ENCODE results near the gene SYT5.
A peak's percentile ranks its signal among the peaks of the same experiment; 100 is the strongest.
"Not testable (repeated sequence)": the region's sequence is repeated elsewhere in the genome, so short reads cannot be mapped to it uniquely, and the experiment has no call there.

Gene SYT5

DNA sequence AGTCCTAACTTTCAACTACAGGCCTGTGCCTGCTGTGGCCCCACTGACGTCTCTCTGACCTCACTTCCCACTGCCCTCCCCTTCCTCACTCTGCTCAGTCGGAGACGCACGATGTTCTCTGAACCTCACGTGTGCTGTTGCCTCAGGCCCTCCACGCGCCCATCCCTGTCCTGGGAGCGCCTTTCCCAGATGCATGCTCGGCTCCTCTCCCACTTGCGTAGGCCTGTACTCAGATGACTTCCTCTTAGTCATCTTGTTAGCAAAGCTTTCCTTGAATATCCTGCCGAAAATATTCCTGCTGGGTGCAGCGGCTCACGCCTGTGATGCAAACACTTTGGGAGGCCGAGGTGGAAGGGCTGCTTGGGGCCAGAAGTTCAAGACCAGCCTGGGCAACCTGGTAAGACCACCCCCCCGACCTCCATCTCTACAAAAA is 9.3 kb upstream of the SYT5 start:
- no peak for DNase-seq (ENCODE audit: low spot score)
- Mint-ChIP-seq H3K27ac (no peak overlapping the region), H3K9me3 (no peaks in the 10 kb centered on the region), H3K36me3 (ENCODE audit: low read depth) (no peaks in the 10 kb centered on the region), H3K4me1 (ENCODE audit: low read depth) (peaks cover 6% of the 10 kb centered on the region), H3K27me3 (ENCODE audit: low read depth) (no peaks in the 10 kb centered on the region), H3K4me3 (no peak overlapping the region)

DNA sequence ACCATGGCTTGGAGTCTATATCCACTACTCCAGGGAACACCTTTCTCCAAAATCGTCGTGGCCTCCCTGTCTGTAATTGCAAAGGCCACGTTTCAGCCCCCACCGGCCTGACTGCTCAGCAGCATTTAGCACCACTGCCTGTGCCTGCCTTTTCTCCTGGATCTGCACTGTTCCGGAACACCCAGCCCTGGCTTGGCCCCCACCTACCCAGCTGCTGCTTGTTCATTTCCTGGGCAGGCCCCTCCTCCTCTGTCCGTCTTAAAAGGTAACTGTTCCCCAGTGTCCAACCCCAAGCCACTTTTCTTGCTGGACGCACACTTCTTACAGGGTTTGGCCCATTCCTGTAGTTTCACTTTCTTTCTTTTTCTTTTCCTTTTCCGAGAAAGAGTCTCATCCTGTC is 8.5 kb upstream of the SYT5 start:
- peaks cover 6% of the 10 kb centered on the region for H3K4me1 Mint-ChIP-seq (ENCODE audit: low read depth)
- H3K4me3 Mint-ChIP-seq = peak overlapping the region; percentile 45
- no peaks in the 10 kb centered on the region for H3K27me3 Mint-ChIP-seq (ENCODE audit: low read depth)
- no peak overlapping the region for H3K27ac Mint-ChIP-seq
- no peaks in the 10 kb centered on the region for H3K36me3 Mint-ChIP-seq (ENCODE audit: low read depth)
- H3K9me3 Mint-ChIP-seq = no peaks in the 10 kb centered on the region
- no peak for DNase-seq (ENCODE audit: low spot score)

DNA sequence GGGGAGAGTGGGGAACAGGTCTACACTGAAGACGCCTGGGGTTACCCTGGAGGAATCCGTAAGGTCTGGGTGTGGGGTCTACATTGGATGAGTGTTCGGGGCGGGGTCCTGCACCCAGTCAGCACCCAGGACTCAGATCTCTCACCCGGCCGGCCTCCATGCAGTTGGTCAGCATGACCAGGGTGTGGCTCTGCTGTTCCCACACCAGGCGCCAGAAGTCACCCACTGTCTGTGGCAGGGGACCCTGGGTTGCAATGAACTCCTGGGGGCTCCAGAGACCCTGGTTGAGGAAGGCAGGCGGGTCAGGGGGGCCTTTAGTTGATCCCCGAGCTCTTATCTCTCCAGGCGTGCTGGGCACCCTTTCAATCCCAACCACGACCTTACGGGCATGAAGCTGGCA is 6.0 kb upstream of the SYT5 start:
- H3K4me1 Mint-ChIP-seq (ENCODE audit: low read depth) = peaks cover 6% of the 10 kb centered on the region
- peaks cover under 1% of the 10 kb centered on the region for H3K27me3 Mint-ChIP-seq (ENCODE audit: low read depth)
- no peak for DNase-seq (ENCODE audit: low spot score)
- H3K36me3 Mint-ChIP-seq (ENCODE audit: low read depth) = no peaks in the 10 kb centered on the region
- H3K9me3 Mint-ChIP-seq = no peaks in the 10 kb centered on the region
- H3K27ac Mint-ChIP-seq = no peak overlapping the region
- H3K4me3 Mint-ChIP-seq = no peak overlapping the region

DNA sequence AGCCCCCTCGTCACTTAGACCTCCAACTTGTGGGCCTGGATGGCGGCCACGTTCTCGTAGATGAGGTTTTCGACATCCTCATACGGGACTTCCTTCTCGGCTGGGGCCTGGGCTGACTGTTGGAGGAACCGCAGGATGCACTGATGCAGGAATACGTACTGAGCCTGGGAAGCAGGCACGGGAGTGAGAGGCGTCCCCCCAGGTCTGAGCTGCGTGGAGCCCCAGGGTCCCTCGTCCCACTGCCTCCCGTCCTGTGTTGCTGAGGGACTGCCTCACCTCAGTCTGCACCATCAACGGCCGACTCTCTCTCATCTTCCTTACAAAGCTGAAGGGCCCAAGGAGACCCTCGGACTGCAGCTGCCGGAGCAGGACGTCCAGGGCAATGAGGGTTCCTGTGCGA is 1.7 kb upstream of the SYT5 start:
- peaks cover 10% of the 10 kb centered on the region for H3K4me1 Mint-ChIP-seq (ENCODE audit: low read depth)
- H3K4me3 Mint-ChIP-seq = no peak overlapping the region
- no peaks in the 10 kb centered on the region for H3K9me3 Mint-ChIP-seq
- no peak overlapping the region for H3K27ac Mint-ChIP-seq
- DNase-seq (ENCODE audit: low spot score) = no peak
- H3K27me3 Mint-ChIP-seq (ENCODE audit: low read depth) = peaks cover 24% of the 10 kb centered on the region
- no peaks in the 10 kb centered on the region for H3K36me3 Mint-ChIP-seq (ENCODE audit: low read depth)

DNA sequence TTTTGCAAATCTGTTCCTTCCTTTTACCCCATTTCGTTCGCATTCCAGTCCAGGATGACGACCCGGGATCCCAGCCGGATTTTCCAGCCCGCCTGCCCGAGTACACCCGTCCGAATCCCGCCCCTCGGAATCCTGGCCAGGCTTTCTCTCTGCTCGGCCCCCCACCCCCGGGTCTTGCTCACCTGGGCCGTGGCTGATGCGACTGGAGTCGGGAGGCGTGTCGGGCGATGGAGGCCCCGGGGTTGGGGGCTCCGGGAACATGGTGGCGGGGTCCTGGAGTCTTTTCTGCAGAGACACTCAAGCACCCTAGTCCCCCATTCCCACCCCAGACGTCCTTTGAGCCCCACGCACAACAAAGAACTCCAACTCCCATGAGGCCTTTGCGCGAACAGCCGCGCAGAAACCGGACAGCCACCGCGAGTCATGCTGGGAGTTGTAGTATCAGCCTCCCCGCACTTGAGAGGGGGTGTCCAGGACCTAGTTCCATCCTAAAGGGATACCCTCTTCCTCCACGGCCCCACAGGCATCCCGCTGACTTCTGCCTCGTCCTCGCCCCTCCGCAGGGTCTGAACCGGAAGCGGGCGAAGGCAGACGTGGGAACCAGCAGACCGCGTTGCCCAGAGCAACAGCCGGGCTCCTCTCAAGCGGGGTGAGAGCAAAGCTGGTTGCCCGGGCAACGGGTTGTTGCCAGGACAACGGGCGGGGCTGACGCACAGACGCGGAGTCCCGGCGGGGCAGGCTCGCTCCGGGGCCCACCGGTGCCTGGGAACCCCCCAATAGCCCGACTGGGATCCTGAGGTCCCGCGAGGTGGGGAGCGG is 1.1 kb downstream of the SYT5 start:
- Mint-ChIP-seq H3K27ac (peak overlapping the region; percentile 67), H3K4me1 (ENCODE audit: low read depth) (peaks cover 14% of the 10 kb centered on the region), H3K36me3 (ENCODE audit: low read depth) (no peaks in the 10 kb centered on the region), H3K27me3 (ENCODE audit: low read depth) (peaks cover 41% of the 10 kb centered on the region), H3K9me3 (no peaks in the 10 kb centered on the region), H3K4me3 (peak overlapping the region; percentile 77)
- peak; percentile 83 for DNase-seq (ENCODE audit: low spot score)

DNA sequence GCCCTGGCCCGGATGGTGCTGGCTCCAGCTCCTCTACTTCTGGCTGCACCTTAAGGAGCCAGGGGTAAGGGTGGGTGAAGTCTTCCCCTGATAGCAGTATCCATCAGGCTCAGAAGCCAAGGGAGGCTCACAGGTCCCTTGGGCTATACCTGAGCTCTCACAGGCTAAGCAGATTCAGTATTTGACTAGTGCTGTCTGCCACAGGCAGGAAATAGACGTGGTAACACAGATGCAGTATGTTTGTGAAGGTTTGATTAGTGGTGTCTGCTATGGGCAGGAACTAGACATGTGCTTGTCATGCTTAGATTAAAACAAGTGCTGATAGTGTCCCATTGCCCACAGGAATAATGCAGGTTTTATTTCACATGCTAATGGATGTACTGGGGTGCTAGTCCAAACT is 4.0 kb downstream of the SYT5 start:
- no peaks in the 10 kb centered on the region for H3K36me3 Mint-ChIP-seq (ENCODE audit: low read depth)
- no peak overlapping the region for H3K4me3 Mint-ChIP-seq
- H3K27ac Mint-ChIP-seq = no peak overlapping the region
- peaks cover 22% of the 10 kb centered on the region for H3K4me1 Mint-ChIP-seq (ENCODE audit: low read depth)
- DNase-seq (ENCODE audit: low spot score) = no peak
- peaks cover 69% of the 10 kb centered on the region for H3K27me3 Mint-ChIP-seq (ENCODE audit: low read depth)
- H3K9me3 Mint-ChIP-seq = no peaks in the 10 kb centered on the region

DNA sequence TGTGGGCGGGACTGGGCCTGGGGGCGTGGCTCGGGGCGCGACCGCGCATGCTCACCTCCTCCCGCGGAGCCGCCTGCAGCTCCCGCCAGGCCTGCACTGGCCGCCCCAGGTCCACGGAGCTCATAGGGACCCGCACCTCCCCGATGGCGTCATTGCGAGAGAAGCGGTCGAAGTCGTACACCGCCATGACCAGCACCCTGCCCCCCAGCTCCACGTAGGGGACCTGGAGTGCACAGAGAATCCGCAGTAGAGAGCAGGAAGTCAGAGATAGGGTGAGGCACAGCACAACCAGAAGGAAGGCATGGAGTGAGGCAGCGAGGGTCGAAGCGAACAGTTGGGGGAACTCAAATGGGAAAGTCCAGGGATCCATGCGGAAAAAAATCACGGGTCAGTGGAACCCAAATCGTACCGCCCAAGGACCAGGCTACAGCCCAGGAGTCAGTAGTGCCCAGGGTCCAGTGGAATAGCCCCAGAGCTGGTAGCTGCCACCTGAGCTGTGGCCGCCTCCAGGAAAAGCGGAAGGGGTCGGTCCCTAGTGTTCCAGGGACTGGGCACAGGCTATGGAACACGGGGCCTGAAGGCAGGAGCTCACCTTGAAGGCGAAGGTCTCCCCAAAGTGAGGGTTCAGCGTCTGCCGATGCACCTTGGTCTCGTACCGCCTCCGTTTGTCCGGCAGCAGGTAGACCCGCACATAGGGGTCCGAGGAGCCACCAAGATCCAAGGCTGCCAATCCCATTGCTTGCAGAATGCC is 4.8 kb downstream of the SYT5 start:
- H3K27ac Mint-ChIP-seq = no peak overlapping the region
- peaks cover 70% of the 10 kb centered on the region for H3K27me3 Mint-ChIP-seq (ENCODE audit: low read depth)
- no peaks in the 10 kb centered on the region for H3K36me3 Mint-ChIP-seq (ENCODE audit: low read depth)
- H3K4me3 Mint-ChIP-seq = no peak overlapping the region
- no peaks in the 10 kb centered on the region for H3K9me3 Mint-ChIP-seq
- no peak for DNase-seq (ENCODE audit: low spot score)
- peaks cover 20% of the 10 kb centered on the region for H3K4me1 Mint-ChIP-seq (ENCODE audit: low read depth)

DNA sequence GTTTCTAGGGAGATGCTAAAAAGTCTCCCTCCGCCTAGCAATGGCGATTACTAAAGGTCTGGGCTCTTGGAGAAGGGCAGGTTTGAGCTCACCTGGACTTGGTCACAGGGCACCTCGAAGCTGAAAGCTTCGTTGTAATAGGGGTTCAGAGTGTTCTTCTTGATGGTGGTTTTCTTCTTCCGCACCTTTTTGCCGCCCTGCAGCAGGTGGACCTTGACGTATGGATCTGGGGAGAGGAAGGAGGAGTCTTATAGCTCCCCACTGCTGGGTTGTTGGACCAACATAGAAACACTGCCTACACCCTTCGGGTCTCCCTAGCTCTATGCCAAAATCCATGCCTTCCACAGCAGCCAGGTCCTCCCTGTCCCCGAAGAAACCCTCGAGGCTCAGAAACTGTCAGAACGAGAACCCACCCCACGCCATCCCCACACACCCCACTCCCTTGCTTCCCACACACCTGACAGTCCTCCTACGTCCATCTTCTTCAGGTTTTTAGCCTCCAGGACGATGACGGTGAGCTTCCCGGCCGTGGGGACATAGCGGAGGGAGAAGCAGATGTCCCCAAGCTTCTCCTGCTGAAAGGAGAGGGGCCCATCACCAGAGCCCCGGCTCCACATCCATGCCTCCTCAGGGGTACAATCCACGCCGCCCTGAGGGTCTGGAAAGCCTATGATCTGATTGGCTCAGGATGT is 5.5 kb downstream of the SYT5 start:
- Mint-ChIP-seq H3K9me3 (no peaks in the 10 kb centered on the region), H3K36me3 (ENCODE audit: low read depth) (no peaks in the 10 kb centered on the region), H3K27ac (no peak overlapping the region), H3K4me3 (peak overlapping the region; percentile 73), H3K4me1 (ENCODE audit: low read depth) (peaks cover 15% of the 10 kb centered on the region), H3K27me3 (ENCODE audit: low read depth) (peaks cover 68% of the 10 kb centered on the region)
- no peak for DNase-seq (ENCODE audit: low spot score)

DNA sequence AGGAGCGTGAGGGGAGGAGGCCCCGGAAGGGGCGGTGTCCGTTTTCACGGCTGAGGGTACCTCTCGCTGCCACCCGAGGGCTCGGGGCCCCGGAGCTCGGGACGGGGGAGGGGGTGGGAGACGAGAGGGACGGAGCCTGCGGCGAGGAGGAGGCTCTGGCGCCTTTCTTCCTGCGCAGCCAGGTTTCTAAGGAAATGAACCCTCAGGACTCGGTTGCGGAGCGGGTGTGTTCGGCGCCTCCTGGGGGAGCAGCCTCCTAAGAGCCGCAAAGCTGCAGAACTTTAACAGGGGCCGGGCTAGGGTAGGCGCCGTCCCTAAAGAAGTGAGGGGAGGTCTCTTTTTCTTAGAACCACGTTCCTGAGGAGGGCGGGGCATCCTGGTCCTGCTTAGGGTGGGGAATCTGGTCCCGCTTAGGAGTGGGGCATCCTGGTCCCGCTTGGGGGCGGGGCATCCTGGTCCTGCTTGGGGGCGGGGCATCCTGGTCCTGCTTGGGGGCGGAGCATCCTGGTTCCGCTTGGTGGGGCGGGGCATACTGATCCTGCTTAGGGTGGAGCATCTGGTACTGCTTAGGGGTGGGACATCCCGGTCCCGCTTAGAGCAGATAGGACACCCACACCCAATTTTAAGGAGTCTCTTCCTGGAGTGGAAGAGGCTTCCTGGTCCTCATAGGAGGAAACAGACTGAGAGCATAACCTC is 6.2 kb downstream of the SYT5 start:
- H3K27me3 Mint-ChIP-seq (ENCODE audit: low read depth) = peaks cover 69% of the 10 kb centered on the region
- H3K4me1 Mint-ChIP-seq (ENCODE audit: low read depth) = peaks cover 14% of the 10 kb centered on the region
- H3K4me3 Mint-ChIP-seq = peak overlapping the region; percentile 73
- peak; percentile 29 for DNase-seq (ENCODE audit: low spot score)
- H3K9me3 Mint-ChIP-seq = no peaks in the 10 kb centered on the region
- no peak overlapping the region for H3K27ac Mint-ChIP-seq
- H3K36me3 Mint-ChIP-seq (ENCODE audit: low read depth) = no peaks in the 10 kb centered on the region

DNA sequence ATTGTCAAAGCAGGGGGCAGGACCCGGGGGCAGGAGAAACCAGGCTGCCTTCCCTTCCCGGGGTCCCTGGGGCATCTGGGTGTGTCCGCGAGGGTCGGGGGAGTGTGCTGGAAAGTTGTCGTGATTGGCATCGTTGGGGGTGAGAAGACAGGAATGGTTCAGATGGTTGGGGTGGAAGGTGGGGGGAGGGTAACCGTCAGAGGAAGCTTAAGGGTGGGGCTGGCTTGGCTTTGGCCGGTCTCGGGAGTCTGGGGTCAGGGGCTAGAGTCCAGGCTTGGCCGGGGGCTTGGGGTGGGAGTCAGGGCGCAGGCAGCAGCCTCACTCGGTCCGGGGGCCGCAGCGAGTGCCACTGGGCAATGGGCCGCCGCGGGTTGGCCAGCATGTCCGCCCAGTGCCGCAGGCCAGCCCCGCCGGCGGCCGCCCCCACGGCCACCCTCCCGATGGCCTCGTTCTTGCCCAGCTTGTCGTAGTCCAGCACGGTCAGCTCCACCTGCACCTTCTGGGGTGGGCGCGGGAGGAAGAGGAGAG is 6.8 kb downstream of the SYT5 start:
- Mint-ChIP-seq H3K36me3 (ENCODE audit: low read depth) (no peaks in the 10 kb centered on the region), H3K4me3 (peak overlapping the region; percentile 73), H3K9me3 (no peaks in the 10 kb centered on the region), H3K27me3 (ENCODE audit: low read depth) (peaks cover 67% of the 10 kb centered on the region), H3K27ac (no peak overlapping the region), H3K4me1 (ENCODE audit: low read depth) (peaks cover 14% of the 10 kb centered on the region)
- no peak for DNase-seq (ENCODE audit: low spot score)

DNA sequence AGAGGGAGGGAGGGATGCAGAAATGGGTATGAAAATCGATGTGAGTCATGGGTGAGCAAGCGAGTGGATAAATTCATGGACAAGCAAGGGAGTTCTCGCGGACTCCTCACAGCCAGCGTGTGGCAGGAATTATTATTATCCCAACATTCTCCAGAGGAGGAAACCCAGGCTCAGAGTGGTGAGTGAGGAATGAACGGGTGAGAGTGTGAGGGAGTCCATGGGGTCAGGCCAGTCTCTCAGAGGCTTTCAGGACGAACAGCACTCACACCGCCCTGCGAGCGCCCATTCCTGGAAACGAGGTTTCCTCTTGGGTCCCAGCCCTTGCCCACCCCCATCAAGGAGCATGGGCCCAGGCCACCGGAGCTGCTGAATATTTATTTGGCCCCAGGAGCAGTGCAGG is 7.3 kb downstream of the SYT5 start:
- H3K4me1 Mint-ChIP-seq (ENCODE audit: low read depth) = peaks cover 14% of the 10 kb centered on the region
- H3K9me3 Mint-ChIP-seq = no peaks in the 10 kb centered on the region
- DNase-seq (ENCODE audit: low spot score) = no peak
- no peaks in the 10 kb centered on the region for H3K36me3 Mint-ChIP-seq (ENCODE audit: low read depth)
- H3K27me3 Mint-ChIP-seq (ENCODE audit: low read depth) = peaks cover 70% of the 10 kb centered on the region
- H3K4me3 Mint-ChIP-seq = peak overlapping the region; percentile 67
- no peak overlapping the region for H3K27ac Mint-ChIP-seq

DNA sequence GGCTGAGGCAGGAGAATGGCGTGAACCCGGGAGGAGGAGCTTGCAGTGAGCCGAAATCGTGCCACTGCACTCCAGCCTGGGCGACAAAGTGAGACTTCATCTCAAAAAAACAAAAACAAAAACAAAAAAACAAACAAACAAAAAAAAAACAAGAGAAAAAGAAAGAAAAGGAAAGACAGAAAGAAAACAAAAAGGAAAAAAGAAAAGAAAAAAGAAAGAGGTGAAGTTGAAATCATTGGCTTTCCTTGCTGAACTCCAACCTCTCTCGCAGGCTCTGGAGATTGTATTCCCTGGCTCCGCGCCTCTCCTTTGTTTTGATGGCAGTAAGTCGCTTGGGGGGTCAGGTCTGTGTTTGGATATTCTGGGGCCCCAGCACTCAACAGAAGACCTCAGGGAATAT is 7.8 kb downstream of the SYT5 start:
- peak overlapping the region; percentile 67 for H3K4me3 Mint-ChIP-seq
- not testable (repeated sequence) for DNase-seq (ENCODE audit: low spot score); H3K36me3 Mint-ChIP-seq (ENCODE audit: low read depth); H3K27ac Mint-ChIP-seq; H3K9me3 Mint-ChIP-seq
- H3K4me1 Mint-ChIP-seq (ENCODE audit: low read depth) = peaks cover 14% of the 10 kb centered on the region
- peaks cover 73% of the 10 kb centered on the region for H3K27me3 Mint-ChIP-seq (ENCODE audit: low read depth)

DNA sequence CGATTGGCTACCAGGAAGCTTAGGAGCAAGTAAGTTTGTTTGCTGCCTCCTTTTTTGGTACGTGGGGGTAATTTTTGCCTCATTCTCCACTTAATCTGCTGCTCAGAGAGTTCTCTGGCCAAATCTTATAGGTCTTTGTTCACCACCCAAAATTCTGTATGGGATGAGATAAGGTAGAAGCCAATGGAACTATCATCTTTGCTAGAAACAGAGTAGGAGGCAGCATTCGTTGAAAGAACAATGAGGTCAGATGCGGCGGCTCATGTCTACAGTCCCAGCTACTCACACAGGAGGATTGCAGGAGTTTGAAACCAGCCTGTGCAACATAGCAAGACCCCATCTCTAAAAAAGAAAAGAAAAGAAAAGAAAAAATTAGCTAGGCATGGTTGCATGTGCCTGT is 8.6 kb downstream of the SYT5 start:
- peaks cover 21% of the 10 kb centered on the region for H3K4me1 Mint-ChIP-seq (ENCODE audit: low read depth)
- H3K27me3 Mint-ChIP-seq (ENCODE audit: low read depth) = peaks cover 73% of the 10 kb centered on the region
- no peak overlapping the region for H3K27ac Mint-ChIP-seq
- no peaks in the 10 kb centered on the region for H3K9me3 Mint-ChIP-seq
- peak overlapping the region; percentile 7 for H3K4me3 Mint-ChIP-seq
- no peak for DNase-seq (ENCODE audit: low spot score)
- H3K36me3 Mint-ChIP-seq (ENCODE audit: low read depth) = no peaks in the 10 kb centered on the region

All from T-helper 2 cell treated with Interferon-gamma antibody and Interleukin-4, amounts not matched to agents 5 μg/mL and 100 μg/mL, for 36 hours (primary cell).